ENCODE measurements around the gene LIMCH1. TPM values are rescaled to one million over a fixed set of nuclear protein-coding genes. Genes with fewer than 3 reads are reported as not detected.
A peak's percentile ranks its signal among the peaks of the same experiment; 100 is the strongest.

The LIMCH1 gene
- total RNA-seq, 1 donor = 9.0 TPM

- Histone ChIP-seq H3K27me3 (ENCODE audit: insufficient read depth, low read length) (no peaks in the 10 kb centered on the region), H2AFZ (ENCODE audit: low read length) (no peak overlapping the region), H3K79me2 (ENCODE audit: insufficient read depth, low read length) (no peaks in the 10 kb centered on the region), H4K20me1 (ENCODE audit: insufficient read depth, low read length) (no peaks in the 10 kb centered on the region), H3K27ac (ENCODE audit: low read depth, low read length) (no peak overlapping the region), H3K4me2 (ENCODE audit: insufficient read depth, low read length) (no peak overlapping the region), H3K36me3 (ENCODE audit: insufficient read depth, low read length) (no peaks in the 10 kb centered on the region), H3K9me3 (ENCODE audit: low read depth, low read length) (no peaks in the 10 kb centered on the region), H3K4me1 (ENCODE audit: insufficient read depth, low read length) (no peaks in the 10 kb centered on the region), H3K4me3 (ENCODE audit: insufficient read depth, low read length) (no peak overlapping the region)
- TF ChIP-seq CTCF (IDR thresholded peaks at IDR 0.05; ENCODE audit: extremely low read depth, low read depth, low read length) = no peak
- no peak for DNase-seq (ENCODE audit: insufficient read length, low spot score, missing footprints)
These were observed 122.4 kb downstream of the LIMCH1 start for GRCh38 chr4:41660352-41660751.

- H3K4me1 ChIP-seq (ENCODE audit: insufficient read depth, low read length) = no peaks in the 10 kb centered on the region
- DNase-seq (ENCODE audit: insufficient read length, low spot score, missing footprints) = no peak
- no peak overlapping the region for H3K4me2 ChIP-seq (ENCODE audit: insufficient read depth, low read length)
- H3K36me3 ChIP-seq (ENCODE audit: insufficient read depth, low read length) = no peaks in the 10 kb centered on the region
- H3K79me2 ChIP-seq (ENCODE audit: insufficient read depth, low read length) = no peaks in the 10 kb centered on the region
- TF ChIP-seq CTCF (IDR thresholded peaks at IDR 0.05; ENCODE audit: extremely low read depth, low read depth, low read length) = peak; percentile 97
- H2AFZ ChIP-seq (ENCODE audit: low read length) = no peak overlapping the region
- H4K20me1 ChIP-seq (ENCODE audit: insufficient read depth, low read length) = no peaks in the 10 kb centered on the region
- no peak overlapping the region for H3K27ac ChIP-seq (ENCODE audit: low read depth, low read length)
- no peaks in the 10 kb centered on the region for H3K9me3 ChIP-seq (ENCODE audit: low read depth, low read length)
- no peak overlapping the region for H3K4me3 ChIP-seq (ENCODE audit: insufficient read depth, low read length)
- no peaks in the 10 kb centered on the region for H3K27me3 ChIP-seq (ENCODE audit: insufficient read depth, low read length)
These were observed 123.6 kb downstream of the LIMCH1 start for GRCh38 chr4:41661442-41662076.

GRCh38 chr4:41665636-41666207, 127.8 kb downstream of the LIMCH1 start:
- H3K79me2 ChIP-seq (ENCODE audit: insufficient read depth, low read length) = no peaks in the 10 kb centered on the region
- H3K27ac ChIP-seq (ENCODE audit: low read depth, low read length) = no peak overlapping the region
- H3K4me2 ChIP-seq (ENCODE audit: insufficient read depth, low read length) = no peak overlapping the region
- H3K4me3 ChIP-seq (ENCODE audit: insufficient read depth, low read length) = no peak overlapping the region
- H3K9me3 ChIP-seq (ENCODE audit: low read depth, low read length) = no peaks in the 10 kb centered on the region
- no peaks in the 10 kb centered on the region for H3K4me1 ChIP-seq (ENCODE audit: insufficient read depth, low read length)
- no peak for DNase-seq (ENCODE audit: insufficient read length, low spot score, missing footprints)
- no peak overlapping the region for H2AFZ ChIP-seq (ENCODE audit: low read length)
- no peaks in the 10 kb centered on the region for H4K20me1 ChIP-seq (ENCODE audit: insufficient read depth, low read length)
- H3K27me3 ChIP-seq (ENCODE audit: insufficient read depth, low read length) = no peaks in the 10 kb centered on the region
- H3K36me3 ChIP-seq (ENCODE audit: insufficient read depth, low read length) = no peaks in the 10 kb centered on the region
- no peak for TF ChIP-seq CTCF (IDR thresholded peaks at IDR 0.05; ENCODE audit: extremely low read depth, low read depth, low read length)

GRCh38 chr4:41668024-41668423, 130.1 kb downstream of the LIMCH1 start:
- Histone ChIP-seq H3K27me3 (ENCODE audit: insufficient read depth, low read length) (no peaks in the 10 kb centered on the region), H3K4me2 (ENCODE audit: insufficient read depth, low read length) (no peak overlapping the region), H2AFZ (ENCODE audit: low read length) (no peak overlapping the region), H3K4me3 (ENCODE audit: insufficient read depth, low read length) (no peak overlapping the region), H3K36me3 (ENCODE audit: insufficient read depth, low read length) (no peaks in the 10 kb centered on the region), H3K9me3 (ENCODE audit: low read depth, low read length) (no peaks in the 10 kb centered on the region), H3K27ac (ENCODE audit: low read depth, low read length) (no peak overlapping the region), H3K4me1 (ENCODE audit: insufficient read depth, low read length) (no peaks in the 10 kb centered on the region), H4K20me1 (ENCODE audit: insufficient read depth, low read length) (no peaks in the 10 kb centered on the region), H3K79me2 (ENCODE audit: insufficient read depth, low read length) (no peaks in the 10 kb centered on the region)
- TF ChIP-seq CTCF (IDR thresholded peaks at IDR 0.05; ENCODE audit: extremely low read depth, low read depth, low read length) = no peak
- no peak for DNase-seq (ENCODE audit: insufficient read length, low spot score, missing footprints)

All from osteoblast (primary cell).